Stimulated activated CD4-positive, alpha-beta T cell treated with anti-CD3 and anti-CD28 coated beads, Interleukin-4, amount 100 ng/mL, for 24 hours (primary cell): ENCODE data around the gene PJVK.
"Not testable (repeated sequence)": the region's sequence is repeated elsewhere in the genome, so short reads cannot be mapped to it uniquely, and the experiment has no call there.

Experiments used
- DNase-seq: peaks from one replicate; pipeline ENCODE4 v3.0.0-alpha.2; 2020

PJVK gene

DNA sequence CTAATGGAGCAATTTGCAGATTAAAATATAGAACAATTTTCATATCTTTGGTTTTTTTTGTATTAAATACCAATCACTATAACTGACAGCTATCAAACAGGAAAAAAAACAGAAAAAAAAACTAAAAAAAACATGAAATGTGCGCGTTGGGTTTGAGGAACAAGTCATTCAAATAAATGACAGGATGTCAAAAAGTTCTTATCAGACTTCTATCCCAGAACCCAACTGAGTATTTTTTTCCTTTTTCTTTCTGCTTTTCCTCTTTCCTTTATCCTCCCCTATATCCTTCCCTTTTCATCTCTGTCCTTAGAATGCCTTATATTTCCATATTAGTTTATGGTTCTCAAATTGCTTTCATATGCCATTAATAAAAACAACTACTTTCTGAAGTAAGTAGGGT is 14.5 kb upstream of the PJVK start:
- no peak for DNase-seq

- DNase-seq: no peak
These were observed 9.8 kb upstream of the PJVK start for GRCh38 chr2:178441426-178441825.

GRCh38 chr2:178448968-178449661 is 2.1 kb upstream of the PJVK start:
- no peak for DNase-seq

- no peak for DNase-seq
These were observed 1.3 kb upstream of the PJVK start for GRCh38 chr2:178449700-178450523.

DNA sequence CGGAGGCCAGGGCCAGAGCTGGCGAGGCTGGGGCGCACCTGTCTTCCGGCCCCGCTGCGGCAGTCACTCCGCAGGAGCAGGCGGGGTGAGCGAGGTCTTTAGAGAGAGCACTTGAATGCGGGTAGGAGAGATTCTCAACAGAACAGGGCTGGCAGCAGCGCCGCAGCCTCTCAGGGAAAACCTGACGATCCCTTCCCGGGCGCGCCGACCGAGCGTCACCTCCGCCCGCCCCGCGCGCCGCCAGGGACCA is 729 bp upstream of the PJVK start:
- no peak for DNase-seq

GRCh38 chr2:178452334-178452733 is 1.2 kb downstream of the PJVK start:
- DNase-seq: no peak

DNA sequence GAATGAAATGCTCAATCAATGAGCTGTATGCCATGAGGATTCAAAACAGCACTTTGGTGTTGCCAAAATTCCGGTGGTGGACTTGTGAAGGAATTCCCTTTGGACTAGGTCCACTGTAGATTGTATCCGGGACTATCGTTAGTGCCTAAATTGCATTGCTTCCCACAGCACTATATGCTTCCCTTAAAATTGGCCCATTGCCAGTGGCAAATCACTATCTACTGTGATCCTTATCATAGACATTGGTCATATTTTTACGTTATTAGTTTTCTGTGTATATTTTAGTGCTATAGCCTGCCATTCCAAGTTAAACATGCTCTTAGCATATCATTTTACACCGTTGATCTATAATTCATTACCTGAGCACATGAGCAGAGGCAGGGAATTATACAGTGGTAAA is 1.7 kb downstream of the PJVK start:
- DNase-seq: no peak

DNA sequence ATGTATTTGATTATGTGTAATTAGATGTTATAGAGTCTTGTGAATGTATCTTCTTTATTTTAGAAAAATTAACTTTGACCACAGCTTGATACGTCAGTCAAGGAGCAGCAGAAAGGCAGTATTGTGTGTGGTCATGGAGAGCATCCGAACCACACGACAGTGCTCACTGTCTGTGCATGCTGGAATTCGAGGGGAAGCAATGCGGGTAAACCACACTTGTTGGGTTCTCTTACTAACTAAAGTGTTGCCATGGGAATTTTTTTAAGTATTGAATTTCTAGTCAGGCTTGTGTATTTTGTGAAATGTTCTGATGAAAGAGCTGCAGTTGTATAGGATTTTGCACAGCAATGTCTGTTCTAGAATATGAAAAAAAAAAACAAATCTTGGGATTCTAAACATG is 4.8 kb downstream of the PJVK start:
- no peak for DNase-seq

- DNase-seq: no peak
These were observed 6.3 kb downstream of the PJVK start for GRCh38 chr2:178457390-178457886.

- no peak for DNase-seq
These were observed 18.2 kb downstream of the PJVK start for GRCh38 chr2:178469219-178469849.

DNA sequence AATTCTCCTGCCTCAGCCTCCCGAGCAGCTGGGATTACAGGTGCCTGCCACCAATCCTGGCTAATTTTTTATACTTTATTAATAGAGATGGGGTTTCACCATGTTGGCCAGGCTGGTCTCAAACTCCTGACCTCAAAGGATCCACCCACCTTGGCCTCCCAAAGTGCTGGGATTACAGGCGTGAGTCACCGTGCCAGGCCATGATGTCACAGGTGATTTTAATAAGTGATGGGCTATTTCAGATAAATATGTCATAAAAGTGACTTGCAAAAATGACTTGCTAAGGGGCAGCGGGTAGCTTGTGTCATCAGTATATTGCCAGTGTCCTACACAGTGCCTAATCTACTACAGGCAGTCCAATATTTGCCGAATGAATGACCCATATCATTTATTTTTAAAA is 20.1 kb downstream of the PJVK start:
- DNase-seq: not testable (repeated sequence)

DNA sequence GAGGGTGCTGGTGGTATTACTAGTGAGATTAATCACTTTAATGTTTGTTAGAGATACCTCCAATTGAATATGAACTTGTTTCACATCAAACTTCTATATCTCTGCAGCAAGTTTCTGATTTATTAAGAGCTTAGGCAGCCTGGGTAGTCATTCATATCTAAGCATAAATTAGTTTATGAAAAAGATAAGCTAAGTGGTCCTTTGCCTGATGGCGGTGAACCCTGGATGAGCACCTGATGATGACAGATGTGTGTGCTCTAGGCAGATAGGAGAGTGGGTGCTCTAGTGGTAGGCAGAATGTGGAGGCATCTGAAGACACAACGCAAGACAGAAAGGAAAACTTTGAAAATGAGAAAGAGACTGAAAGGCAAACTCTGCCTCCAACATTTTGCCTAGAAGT is 22.2 kb downstream of the PJVK start:
- DNase-seq: no peak

- DNase-seq: no peak
These were observed 22.8 kb downstream of the PJVK start for GRCh38 chr2:178473931-178474330.

GRCh38 chr2:178474560-178474959 is 23.4 kb downstream of the PJVK start:
- no peak for DNase-seq

DNA sequence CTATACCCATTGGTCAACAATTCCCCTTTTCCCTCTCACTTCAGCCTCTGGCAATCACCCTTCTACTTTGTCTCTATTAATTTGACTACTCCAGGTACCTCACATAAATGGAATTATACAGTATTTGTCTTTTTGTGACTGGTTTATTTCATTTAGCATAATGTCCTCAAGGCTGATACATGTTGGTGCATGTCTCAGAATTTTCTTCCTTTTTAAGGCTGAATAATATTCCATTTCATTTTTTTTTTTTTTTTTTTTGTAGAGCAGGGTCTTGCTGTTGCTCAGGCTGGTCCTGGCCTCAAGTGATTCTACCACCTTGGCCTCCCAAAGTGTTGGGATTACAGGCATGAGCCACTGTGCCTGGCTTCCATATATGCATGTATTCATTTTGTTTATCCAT is 25.3 kb downstream of the PJVK start:
- no peak for DNase-seq

DNA sequence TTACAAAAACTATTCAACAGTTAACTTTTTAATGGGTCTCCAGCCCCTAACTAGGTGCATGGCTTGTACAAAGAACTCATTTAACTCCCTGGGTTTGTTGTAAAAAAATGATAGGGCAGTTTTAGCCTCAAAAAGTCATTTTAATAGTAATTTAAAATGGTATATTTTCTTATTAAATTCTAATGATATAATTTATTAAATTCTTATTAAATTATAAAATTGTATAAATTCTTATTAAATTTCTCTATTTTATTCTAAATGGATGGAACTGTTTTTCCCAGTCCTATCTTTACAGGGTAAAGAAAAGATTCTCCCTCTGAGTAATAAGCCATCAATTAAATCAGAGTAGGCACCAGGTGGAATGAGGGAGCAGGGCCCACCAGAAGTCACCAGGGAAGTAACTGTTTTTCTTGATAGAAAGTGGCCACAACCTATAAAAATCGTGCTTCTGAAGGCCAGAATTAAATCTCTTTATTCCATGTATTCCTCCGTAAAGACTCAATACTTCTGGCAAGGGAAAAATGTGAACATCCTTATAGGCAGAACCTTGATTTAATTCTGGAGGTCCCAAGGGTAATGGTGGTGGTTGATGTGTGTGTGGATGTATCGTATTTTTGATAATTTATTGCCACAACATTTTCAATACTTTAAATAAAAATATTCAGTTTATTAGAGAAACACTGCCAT is 26.4 kb downstream of the PJVK start:
- no peak for DNase-seq

GRCh38 chr2:178478130-178478438 is 26.9 kb downstream of the PJVK start:
- no peak for DNase-seq

DNA sequence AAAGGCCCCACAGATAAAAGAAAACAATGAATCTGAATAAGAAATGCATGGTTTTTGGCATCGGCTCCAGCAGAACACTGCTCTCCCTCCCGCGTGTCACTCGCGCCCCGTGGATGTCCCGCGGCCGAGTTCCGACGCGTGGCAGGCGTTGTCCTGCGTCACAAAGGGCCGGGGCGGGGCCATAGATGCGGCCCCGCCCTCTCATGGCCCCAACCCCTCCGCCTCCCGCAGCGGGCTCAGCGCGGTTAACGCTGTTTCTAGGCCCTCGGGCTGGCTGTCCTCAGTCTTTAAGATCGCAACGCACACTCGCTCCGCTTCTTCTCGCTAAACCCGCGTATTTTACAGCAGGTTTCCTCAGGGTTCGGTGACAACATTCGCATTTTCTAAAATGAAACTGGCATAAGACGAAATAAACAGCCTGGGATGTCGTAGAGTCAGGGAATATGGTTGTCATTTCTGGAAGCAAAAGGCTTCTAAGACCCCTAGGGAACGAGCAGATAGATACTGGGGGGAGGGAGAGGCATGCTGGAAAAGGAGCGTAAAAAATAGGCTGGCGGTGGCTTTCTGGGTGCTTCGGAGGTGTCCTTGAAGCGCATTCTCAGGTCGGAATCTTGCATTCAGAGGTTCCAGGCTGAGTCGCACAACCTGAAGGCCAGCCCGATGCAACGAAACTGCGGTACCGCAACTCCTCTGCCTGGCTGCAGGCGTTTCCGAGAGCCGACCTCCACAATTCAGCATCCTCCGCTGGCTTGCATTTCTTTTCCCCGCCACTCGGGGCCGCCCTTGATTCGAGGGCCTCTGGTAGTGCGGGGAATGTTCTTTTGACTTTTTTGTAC is 27.5 kb downstream of the PJVK start, which contains the start of gene FKBP7:
FKBP7 (minus strand) TSS at position 162 of the 836 bp plus-strand sequence; CDS start at position 61, 101 bp downstream.
- peak; percentile 81 for DNase-seq

DNA sequence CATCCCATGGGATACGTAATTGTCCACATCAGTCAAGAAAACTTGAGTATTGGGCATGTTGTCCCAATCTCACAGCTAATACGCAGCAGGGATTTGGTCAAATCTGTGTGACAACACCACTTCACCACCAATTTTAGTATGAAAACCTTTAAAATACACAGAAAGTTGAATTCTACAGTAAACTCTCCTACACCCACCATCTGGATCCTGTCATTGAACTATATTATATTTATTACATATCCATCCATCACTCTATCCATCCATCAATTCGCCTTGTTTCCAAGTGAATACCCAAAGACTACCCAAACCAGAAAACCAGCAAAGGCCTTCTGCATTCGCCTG is 28.1 kb downstream of the PJVK start:
- no peak for DNase-seq

- no peak for DNase-seq
These were observed 28.6 kb downstream of the PJVK start for GRCh38 chr2:178479758-178480226.

- peak; percentile 75 for DNase-seq
These were observed 29.3 kb downstream of the PJVK start, which contains the start of gene PLEKHA3 for GRCh38 chr2:178480227-178481181. TSS of gene PLEKHA3 (plus strand) at chr2:178480457. CDS start at chr2:178480870, 413 bp downstream.
